ENCODE data around the gene RNF13. TPM values are rescaled to one million over a fixed set of nuclear protein-coding genes. Genes with fewer than 3 reads are reported as not detected.

The RNF13 gene
- total and polyA plus RNA-seq, 2 donors (not counting 1 experiment from before 2014, with no cell fraction given): 57.4 to 81.7 TPM

- H3K9me3 ChIP-seq (ENCODE audit: control insufficient read depth, insufficient read depth, low read depth, low read length): no peaks in the 10 kb centered on the region
- no peak overlapping the region for H3K27ac ChIP-seq (ENCODE audit: insufficient read depth, low read length)
- DNase-seq (ENCODE audit: low read depth in 2 of 2): peak; percentile 72 to 82
- peak; percentile 87 to 90 for TF ChIP-seq CTCF (conservative IDR thresholded peaks at IDR 0.05 in 1 of 2, IDR thresholded peaks at IDR 0.05 in 1 of 2; ENCODE audit: low read depth in 1 of 2, low read length in 2 of 2)
- TF ChIP-seq EZH2 (IDR thresholded peaks at IDR 0.05; ENCODE audit: low read length, missing control alignments): no peak
- peaks cover under 1% of the 10 kb centered on the region for H3K79me2 ChIP-seq (ENCODE audit: control insufficient read depth, insufficient read depth, low read length)
- no peak overlapping the region for H3K9ac ChIP-seq (ENCODE audit: insufficient read depth, low read length)
- H3K4me1 ChIP-seq (ENCODE audit: control insufficient read depth, extremely low read depth, insufficient read depth, low read length): no peaks in the 10 kb centered on the region
- no peak overlapping the region for H3K4me2 ChIP-seq (ENCODE audit: extremely low read depth, insufficient read depth, low read length)
- H3K27me3 ChIP-seq (ENCODE audit: control insufficient read depth, insufficient read depth, low read length): no peaks in the 10 kb centered on the region
- H4K20me1 ChIP-seq (ENCODE audit: control insufficient read depth, extremely low read depth, insufficient read depth, low read length): no peaks in the 10 kb centered on the region
- no peak overlapping the region for H2AFZ ChIP-seq (ENCODE audit: low read length)
- H3K36me3 ChIP-seq (ENCODE audit: control insufficient read depth, insufficient read depth, low read length): no peaks in the 10 kb centered on the region
- no peak overlapping the region for H3K4me3 ChIP-seq (replicated peaks in 1 of 4; ENCODE audit: control extremely low read depth in 1 of 4, insufficient read depth in 1 of 4, low read depth in 3 of 4, low read length in 4 of 4)
Observed at GRCh38 chr3:149808209-149808829, 4.7 kb upstream of the RNF13 start.

DNA sequence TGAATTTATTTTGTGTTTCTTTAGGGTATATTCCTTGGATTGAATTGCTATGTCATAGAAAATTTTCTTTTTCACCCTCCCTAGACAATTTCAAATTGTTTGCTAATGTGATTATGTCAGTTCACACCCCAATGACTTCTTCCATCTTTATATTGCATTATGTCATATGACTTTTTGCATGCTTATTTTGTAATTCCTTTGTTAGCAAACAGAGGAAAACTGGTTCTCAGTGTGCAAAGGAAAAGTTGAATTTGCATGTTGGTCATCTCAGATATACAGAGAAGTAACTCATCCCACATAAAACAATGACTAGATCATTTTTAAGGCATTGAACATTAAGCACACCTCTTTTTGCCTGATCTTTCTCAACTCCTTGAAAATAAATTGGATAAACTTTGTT is 3.3 kb upstream of the RNF13 start:
- H3K9ac ChIP-seq (ENCODE audit: insufficient read depth, low read length): no peak overlapping the region
- TF ChIP-seq EZH2 (IDR thresholded peaks at IDR 0.05; ENCODE audit: low read length, missing control alignments) (no peak), CTCF (conservative IDR thresholded peaks at IDR 0.05 in 1 of 2, IDR thresholded peaks at IDR 0.05 in 1 of 2; ENCODE audit: low read depth in 1 of 2, low read length in 2 of 2) (no peak)

GRCh38 chr3:149810846-149811245 is 2.2 kb upstream of the RNF13 start:
- Histone ChIP-seq H4K20me1 (ENCODE audit: control insufficient read depth, extremely low read depth, insufficient read depth, low read length) (no peaks in the 10 kb centered on the region), H2AFZ (ENCODE audit: low read length) (no peak overlapping the region), H3K4me2 (ENCODE audit: extremely low read depth, insufficient read depth, low read length) (no peak overlapping the region), H3K9ac (ENCODE audit: insufficient read depth, low read length) (no peak overlapping the region), H3K27me3 (ENCODE audit: control insufficient read depth, insufficient read depth, low read length) (no peaks in the 10 kb centered on the region), H3K36me3 (ENCODE audit: control insufficient read depth, insufficient read depth, low read length) (no peaks in the 10 kb centered on the region), H3K79me2 (ENCODE audit: control insufficient read depth, insufficient read depth, low read length) (peaks cover 23% of the 10 kb centered on the region), H3K4me3 (replicated peaks in 1 of 4; ENCODE audit: control extremely low read depth in 1 of 4, insufficient read depth in 1 of 4, low read depth in 3 of 4, low read length in 4 of 4) (no peak overlapping the region), H3K4me1 (ENCODE audit: control insufficient read depth, extremely low read depth, insufficient read depth, low read length) (peaks cover 2% of the 10 kb centered on the region), H3K9me3 (ENCODE audit: control insufficient read depth, insufficient read depth, low read depth, low read length) (no peaks in the 10 kb centered on the region), H3K27ac (ENCODE audit: insufficient read depth, low read length) (no peak overlapping the region)
- TF ChIP-seq CTCF (conservative IDR thresholded peaks at IDR 0.05 in 1 of 2, IDR thresholded peaks at IDR 0.05 in 1 of 2; ENCODE audit: low read depth in 1 of 2, low read length in 2 of 2) (no peak), EZH2 (IDR thresholded peaks at IDR 0.05; ENCODE audit: low read length, missing control alignments) (no peak)
- no peak for DNase-seq (ENCODE audit: low read depth in 2 of 2)

More for the DNA sequence above, 3.3 kb upstream of the RNF13 start:
- peaks cover under 1% of the 10 kb centered on the region for H3K4me1 ChIP-seq (ENCODE audit: control insufficient read depth, extremely low read depth, insufficient read depth, low read length)
- no peaks in the 10 kb centered on the region for H3K36me3 ChIP-seq (ENCODE audit: control insufficient read depth, insufficient read depth, low read length)
- peaks cover 12% of the 10 kb centered on the region for H3K79me2 ChIP-seq (ENCODE audit: control insufficient read depth, insufficient read depth, low read length)
- no peaks in the 10 kb centered on the region for H4K20me1 ChIP-seq (ENCODE audit: control insufficient read depth, extremely low read depth, insufficient read depth, low read length)
- H3K4me3 ChIP-seq (replicated peaks in 1 of 4; ENCODE audit: control extremely low read depth in 1 of 4, insufficient read depth in 1 of 4, low read depth in 3 of 4, low read length in 4 of 4): no peak overlapping the region
- H3K27ac ChIP-seq (ENCODE audit: insufficient read depth, low read length): no peak overlapping the region
- no peak overlapping the region for H2AFZ ChIP-seq (ENCODE audit: low read length)
- H3K27me3 ChIP-seq (ENCODE audit: control insufficient read depth, insufficient read depth, low read length): no peaks in the 10 kb centered on the region
- no peaks in the 10 kb centered on the region for H3K9me3 ChIP-seq (ENCODE audit: control insufficient read depth, insufficient read depth, low read depth, low read length)
- no peak for DNase-seq (ENCODE audit: low read depth in 2 of 2)
- H3K4me2 ChIP-seq (ENCODE audit: extremely low read depth, insufficient read depth, low read length): no peak overlapping the region

Data from fibroblast of lung (primary cell).